Left lung (tissue), 10 donors: ENCODE measurements around the gene SLC4A3. TPM values are rescaled to one million over a fixed set of nuclear protein-coding genes. Genes with fewer than 3 reads are reported as not detected.

ENCODE experiments used
- ATAC-seq: fragments of 200-7000 bp; cut with Tn5 transposase; one replicate; pipeline ENCODE4 v1.9.1; 2020; ENCODE audit warnings: moderate library complexity
- DNase-seq, 4 donors: peaks; one replicate each; pipeline ENCODE4 v3.0.0-alpha.2; 2013 to 2020
- H3K27ac ChIP-seq, 2 donors: fragments of 200-600 bp; sonication (generic) in 1 of 2; one replicate each; pipeline versions ENCODE4 v1.5.0 to v1.8.0; 2020 to 2021
- H3K27me3 ChIP-seq, 2 donors: fragments of 200-600 bp; sonication (generic) in 1 of 2; one replicate each; pipeline versions ENCODE4 v1.5.0 to v1.8.0; 2020 to 2021
- H3K36me3 ChIP-seq, 2 donors: fragments of 200-600 bp; sonication (generic) in 1 of 2; one replicate each; pipeline versions ENCODE4 v1.5.0 to v1.8.0; 2020 to 2021
- H3K4me1 ChIP-seq, 2 donors: fragments of 200-600 bp; one replicate each; pipeline ENCODE4 v1.8.0; 2021
- H3K4me3 ChIP-seq, 2 donors: fragments of 200-600 bp; sonication (generic) in 1 of 2; one replicate each; pipeline versions ENCODE4 v1.5.0 to v1.8.0; 2020 to 2021; ENCODE audit warnings: mild to moderate bottlenecking in 1 of 2
- H3K9me3 ChIP-seq, 2 donors: fragments of 200-600 bp; sonication (generic) in 1 of 2; one replicate each; pipeline versions ENCODE4 v1.5.0 to v1.8.0; 2020 to 2021
- CTCF ChIP-seq, 2 donors: fragments of 200-600 bp; sonication (generic) in 1 of 2; IDR thresholded peaks; one replicate each; pipeline versions ENCODE4 v1.5.0 to v1.8.0; 2021; ENCODE audit warnings: antibody characterized with exemption in 2 of 2
- intact Hi-C, 2 donors: fragments of 100-400 bp; cut with DNase I; formaldehyde crosslinking; loops; one replicate each; pipeline versions ENCODE4 v1.11.2 to v1.14.2; 2022
- polyA plus RNA-seq, 6 donors: library from polyadenylated mRNA; unstranded; fragments of 120-200 nt; gene quantifications; one replicate each; pipeline ENCODE4 v1.2.1, GENCODE V29; 2013; ENCODE audit not compliant: insufficient read length in 6 of 6
- total RNA-seq, 2 donors: library from RNA; stranded (reverse); fragmentation: NEBNext Ultra II Directional; extraction: Animal tissue kit (Norgen Biotek cat#: 25700); gene quantifications; one replicate each; pipeline ENCODE4 v1.2.1, GENCODE V29; 2021
- donor health status: DM: no; HTN: yes; CAD: no.
- donor health status: DM: no; HTN: no; CAD: no.

The SLC4A3 gene
- total and polyA plus RNA-seq, 8 donors = 2.9 to 13.3 (median 9.8) TPM

GRCh38 chr2:219658196-219658846 is 30.9 kb downstream of the SLC4A3 start:
- ATAC-seq (peak; percentile 38), DNase-seq (no peak)
- no peak for TF ChIP-seq CTCF (IDR thresholded peaks at IDR 0.05)
- Histone ChIP-seq H3K4me3 (no peak overlapping the region), H3K4me1 (no peaks in the 10 kb centered on the region), H3K36me3 (no peaks in the 10 kb centered on the region), H3K27ac (no peak overlapping the region), H3K27me3 (peaks cover 0 to 38% of the 10 kb centered on the region in 2 donors), H3K9me3 (peaks cover 0 to 16% of the 10 kb centered on the region in 2 donors)
- intact Hi-C loops = no loop called here

GRCh38 chr2:219658874-219659273 is 31.4 kb downstream of the SLC4A3 start:
- no peak for TF ChIP-seq CTCF (IDR thresholded peaks at IDR 0.05)
- Histone ChIP-seq H3K4me1 (no peaks in the 10 kb centered on the region), H3K36me3 (no peaks in the 10 kb centered on the region), H3K27ac (no peak overlapping the region), H3K9me3 (peaks cover 0 to 16% of the 10 kb centered on the region in 2 donors), H3K27me3 (peaks cover 0 to 33% of the 10 kb centered on the region in 2 donors), H3K4me3 (no peak overlapping the region)
- intact Hi-C loops = no loop called here
- DNase-seq (no peak), ATAC-seq (no peak)

GRCh38 chr2:219661197-219661954 is 33.9 kb downstream of the SLC4A3 start:
- Histone ChIP-seq H3K27ac (no peak overlapping the region), H3K27me3 (peaks cover 0 to 17% of the 10 kb centered on the region in 2 donors), H3K36me3 (no peaks in the 10 kb centered on the region), H3K9me3 (peaks cover 0 to 16% of the 10 kb centered on the region in 2 donors), H3K4me1 (no peaks in the 10 kb centered on the region), H3K4me3 (no peak overlapping the region)
- intact Hi-C loops = no loop called here
- no peak for DNase-seq
- ATAC-seq = no peak
- TF ChIP-seq CTCF (IDR thresholded peaks at IDR 0.05) = no peak

- Histone ChIP-seq H3K36me3 (no peaks in the 10 kb centered on the region), H3K27me3 (peaks cover 0 to 17% of the 10 kb centered on the region in 2 donors), H3K27ac (no peak overlapping the region), H3K4me1 (no peaks in the 10 kb centered on the region), H3K4me3 (no peak overlapping the region), H3K9me3 (peaks cover 0 to 16% of the 10 kb centered on the region in 2 donors)
- ATAC-seq (no peak), DNase-seq (no peak)
- intact Hi-C loops = no loop called here
- TF ChIP-seq CTCF (IDR thresholded peaks at IDR 0.05) = no peak
These were observed 34.5 kb downstream of the SLC4A3 start for GRCh38 chr2:219661955-219662395.

- H3K27me3 ChIP-seq = peaks cover 0 to 15% of the 10 kb centered on the region in 2 donors
These were observed 35.1 kb downstream of the SLC4A3 start for GRCh38 chr2:219662566-219662965.

More at GRCh38 chr2:219662566-219662965, 35.1 kb downstream of the SLC4A3 start:
- Histone ChIP-seq H3K4me3 (no peak overlapping the region), H3K27ac (no peak overlapping the region), H3K9me3 (peaks cover 0 to 16% of the 10 kb centered on the region in 2 donors), H3K36me3 (no peaks in the 10 kb centered on the region), H3K4me1 (no peaks in the 10 kb centered on the region)
- DNase-seq (no peak), ATAC-seq (no peak)
- no peak for TF ChIP-seq CTCF (IDR thresholded peaks at IDR 0.05)
- intact Hi-C loops = no loop called here
